SK-N-SH treated with all-trans-retinoic acid at 6 μM for 48 hours (cell line): ENCODE data around the gene AIRE.

Experiments used
- ATAC-seq: fragments of 200-7000 bp; cut with Tn5 transposase; 3 replicates; pipeline ENCODE4 v1.9.1; 2020; ENCODE audit warnings: mild to moderate bottlenecking, moderate library complexity
- CSDC2 ChIP-seq: fragments of 250-450 bp; sonication (Bioruptor Pico); IDR thresholded peaks from 2 replicates; pipeline ENCODE4 v1.5.0; 2020; ENCODE audit warnings: mild to moderate bottlenecking, moderate library complexity
- CSRNP3 ChIP-seq: fragments of 250-450 bp; sonication (Bioruptor Pico); IDR thresholded peaks from 2 replicates; pipeline ENCODE4 v1.5.1; 2021; ENCODE audit warnings: mild to moderate bottlenecking, moderate library complexity
- ESRRG ChIP-seq: fragments of 250-450 bp; sonication (Bioruptor Pico); IDR thresholded peaks from 2 replicates; pipeline ENCODE4 v1.6.1; 2021; ENCODE audit warnings: mild to moderate bottlenecking
- GLIS3 ChIP-seq: fragments of 250-450 bp; sonication (Bioruptor Pico); IDR thresholded peaks from 2 replicates; pipeline ENCODE4 v1.5.0; 2020; ENCODE audit warnings: mild to moderate bottlenecking, moderate library complexity
- ISL1 ChIP-seq: fragments of 250-450 bp; sonication (Bioruptor Pico); IDR thresholded peaks from 2 replicates; pipeline ENCODE4 v2.1.2; 2022; ENCODE audit warnings: mild to moderate bottlenecking, moderate library complexity
- OSR1 ChIP-seq: fragments of 250-450 bp; sonication (Bioruptor Pico); IDR thresholded peaks from 2 replicates; pipeline ENCODE4 v1.8.0; 2022; ENCODE audit warnings: moderate library complexity, mild to moderate bottlenecking, inconsistent platforms
- POU6F1 ChIP-seq: fragments of 250-450 bp; sonication (Bioruptor Pico); IDR thresholded peaks from 2 replicates; pipeline ENCODE4 v1.8.0; 2021; ENCODE audit warnings: low read depth, mild to moderate bottlenecking, moderate library complexity, borderline replicate concordance
- PPARA ChIP-seq: fragments of 250-450 bp; sonication (Bioruptor Pico); IDR thresholded peaks from 2 replicates; pipeline ENCODE4 v1.5.0; 2020; ENCODE audit warnings: mild to moderate bottlenecking, borderline replicate concordance
- RARB ChIP-seq: fragments of 250-450 bp; sonication (Bioruptor Pico); IDR thresholded peaks from 2 replicates; pipeline ENCODE4 v1.8.0; 2021; ENCODE audit warnings: mild to moderate bottlenecking, moderate library complexity
- SNAI2 ChIP-seq: fragments of 250-450 bp; sonication (Bioruptor Pico); IDR thresholded peaks from 2 replicates; pipeline ENCODE4 v1.5.0; 2020; ENCODE audit warnings: mild to moderate bottlenecking, moderate library complexity
- TCF4 ChIP-seq: fragments of 250-450 bp; sonication (Bioruptor Pico); IDR thresholded peaks from 2 replicates; pipeline ENCODE4 v1.8.0; 2021; ENCODE audit warnings: mild to moderate bottlenecking, moderate library complexity, borderline replicate concordance
- TOX ChIP-seq: fragments of 250-450 bp; sonication (Bioruptor Pico); IDR thresholded peaks from 2 replicates; pipeline ENCODE4 v1.8.0; 2021; ENCODE audit warnings: mild to moderate bottlenecking, moderate library complexity, borderline replicate concordance
- TSHZ2 ChIP-seq: fragments of 250-450 bp; sonication (Bioruptor Pico); IDR thresholded peaks from 2 replicates; pipeline ENCODE4 v1.5.0; 2020; ENCODE audit warnings: mild to moderate bottlenecking, moderate library complexity
- ZC3H10 ChIP-seq: fragments of 250-450 bp; sonication (Bioruptor Pico); IDR thresholded peaks from 2 replicates; pipeline ENCODE4 v1.5.1; 2021; ENCODE audit warnings: mild to moderate bottlenecking, moderate library complexity
- ZFP3 ChIP-seq: fragments of 250-450 bp; sonication (Bioruptor Pico); IDR thresholded peaks from 2 replicates; pipeline ENCODE4 v1.5.0; 2020; ENCODE audit warnings: mild to moderate bottlenecking, moderate library complexity
- ZFP30 ChIP-seq: fragments of 450-650 bp; formaldehyde crosslinking; IDR thresholded peaks from 2 replicates; pipeline ENCODE4 v1.5.0; 2022; ENCODE audit warnings: mild to moderate bottlenecking, moderate library complexity
- ZNF565 ChIP-seq: fragments of 450-650 bp; formaldehyde crosslinking; conservative IDR thresholded peaks from 2 replicates; pipeline ENCODE4 v1.5.0; 2020; ENCODE audit warnings: low read depth, mild to moderate bottlenecking, moderate library complexity
- ZNF70 ChIP-seq: fragments of 450-650 bp; formaldehyde crosslinking; IDR thresholded peaks from 2 replicates; pipeline ENCODE4 v1.5.0; 2020; ENCODE audit warnings: mild to moderate bottlenecking, moderate library complexity
- ZNF8 ChIP-seq: fragments of 450-650 bp; formaldehyde crosslinking; IDR thresholded peaks from 2 replicates; pipeline ENCODE4 v1.5.0; 2020; ENCODE audit warnings: mild to moderate bottlenecking, moderate library complexity

AIRE gene

GRCh38 chr21:44327603-44327974, 41.9 kb downstream of the AIRE start:
- no peak for TF ChIP-seq ZFP3 (CRISPR knock-in tag)
- TF ChIP-seq CSDC2 (CRISPR knock-in tag): no peak
- no peak for TF ChIP-seq ZFP30 (CRISPR knock-in tag)
- TF ChIP-seq OSR1 (CRISPR knock-in tag): no peak
- no peak for TF ChIP-seq CSRNP3 (CRISPR knock-in tag)
- no peak for TF ChIP-seq ZNF565
- no peak for ATAC-seq

GRCh38 chr21:44328242-44328895, 42.7 kb downstream of the AIRE start:
- TF ChIP-seq PPARA (CRISPR knock-in tag) (no peak), ZNF8 (CRISPR knock-in tag) (no peak), ZNF70 (no peak), ZFP3 (CRISPR knock-in tag) (no peak), TOX (CRISPR knock-in tag) (no peak)
- ATAC-seq: no peak

GRCh38 chr21:44329086-44329889, 43.6 kb downstream of the AIRE start:
- TF ChIP-seq TSHZ2 (CRISPR knock-in tag) (no peak), POU6F1 (no peak), ZNF8 (CRISPR knock-in tag) (no peak), RARB (CRISPR knock-in tag) (no peak), ZNF565 (no peak), OSR1 (CRISPR knock-in tag) (no peak), GLIS3 (CRISPR knock-in tag) (no peak)
- ATAC-seq: 0 out of 3 replicates have a peak, but pooled peaks have one; percentile 1

- peak; percentile 4 for ATAC-seq
- TF ChIP-seq OSR1 (CRISPR knock-in tag) (no peak), ESRRG (no peak), CSDC2 (CRISPR knock-in tag) (no peak), RARB (CRISPR knock-in tag) (no peak), TCF4 (CRISPR knock-in tag) (no peak), ZFP3 (CRISPR knock-in tag) (no peak)
These were observed 44.5 kb downstream of the AIRE start for GRCh38 chr21:44329971-44330681.

GRCh38 chr21:44330698-44331097, 45.0 kb downstream of the AIRE start:
- ATAC-seq: no peak
- no peak for TF ChIP-seq TOX (CRISPR knock-in tag)
- no peak for TF ChIP-seq CSRNP3 (CRISPR knock-in tag)
- no peak for TF ChIP-seq ZFP30 (CRISPR knock-in tag)
- TF ChIP-seq ZNF70: no peak
- TF ChIP-seq POU6F1: no peak
- no peak for TF ChIP-seq CSDC2 (CRISPR knock-in tag)
- no peak for TF ChIP-seq TSHZ2 (CRISPR knock-in tag)
- TF ChIP-seq ISL1 (CRISPR knock-in tag): no peak
- TF ChIP-seq ZNF565: no peak
- TF ChIP-seq PPARA (CRISPR knock-in tag): no peak
- TF ChIP-seq ZC3H10 (CRISPR knock-in tag): no peak
- TF ChIP-seq ESRRG: no peak
- no peak for TF ChIP-seq GLIS3 (CRISPR knock-in tag)
- no peak for TF ChIP-seq SNAI2 (CRISPR knock-in tag)
